ENCODE data around the gene MTMR12. TPM values are rescaled to one million over a fixed set of nuclear protein-coding genes. Genes with fewer than 3 reads are reported as not detected.

MTMR12 gene
- total and polyA plus RNA-seq, 2 donors (not counting 1 experiment from before 2014, with no cell fraction given): 9.6 to 29.2 TPM

GRCh38 chr5:32358611-32359010, 45.9 kb upstream of the MTMR12 start:
- Histone ChIP-seq H3K79me2 (ENCODE audit: control insufficient read depth, insufficient read depth, low read length) (no peaks in the 10 kb centered on the region), H3K27me3 (replicated peaks in 1 of 4; ENCODE audit: control extremely low read depth in 1 of 4, control insufficient read depth in 3 of 4, insufficient read depth in 4 of 4, low read length in 3 of 4) (no peaks in the 10 kb centered on the region), H3K4me3 (ENCODE audit: control extremely low read depth in 1 of 5, extremely low read depth in 1 of 5, insufficient read depth in 1 of 5, low read depth in 2 of 5, low read length in 4 of 5) (no peak overlapping the region), H3K27ac (ENCODE audit: low read length in 2 of 2) (no peak overlapping the region), H2AFZ (ENCODE audit: insufficient read depth, low read depth, low read length, poor library complexity, severe bottlenecking) (no peak overlapping the region), H3K9me3 (ENCODE audit: control extremely low read depth in 1 of 3, control insufficient read depth in 2 of 3, insufficient read depth in 1 of 3, low read length in 2 of 3) (no peaks in the 10 kb centered on the region), H3K36me3 (replicated peaks in 1 of 2; ENCODE audit: control extremely low read depth in 1 of 2, control insufficient read depth in 1 of 2, extremely low read depth in 1 of 2, insufficient read depth in 2 of 2, low read length in 1 of 2) (peaks cover 18 to 71% of the 10 kb centered on the region in 2 experiments), H3K4me1 (ENCODE audit: control insufficient read depth in 2 of 2, insufficient read depth in 2 of 2, low read length in 2 of 2) (no peaks in the 10 kb centered on the region), H4K20me1 (ENCODE audit: control insufficient read depth, insufficient read depth, low read length, poor library complexity, severe bottlenecking) (no peaks in the 10 kb centered on the region), H3K9ac (ENCODE audit: low read length) (no peak overlapping the region), H3K4me2 (replicated peaks; ENCODE audit: low read depth, low read length, poor library complexity, severe bottlenecking) (no peak overlapping the region)
- ChIA-PET CTCF (interaction anchor here (0.7 kb wide), 1 partner anchor 133 kb away, joined by 3 read pairs; no protein-coding TSS in a partner anchor), POLR2A (no interaction called here)
- intact Hi-C loops (cut with micrococcal nuclease): no loop called here
- no peak for ATAC-seq (ENCODE audit: low read depth)
- Mint-ChIP-seq H3K27me3 (no peaks in the 10 kb centered on the region), H3K9me3 (ENCODE audit: insufficient read depth) (no peaks in the 10 kb centered on the region), H3K4me1 (no peaks in the 10 kb centered on the region), H3K27ac (no peak overlapping the region), H3K4me3 (no peak overlapping the region)
- no CpG with 5 or more reads among the region's 6 CpGs for WGBS (ENCODE audit: insufficient coverage)
- TF ChIP-seq EZH2 (IDR thresholded peaks at IDR 0.05; ENCODE audit: borderline replicate concordance, insufficient read depth, low read depth, low read length, poor library complexity, severe bottlenecking) (no peak), CTCF (IDR thresholded peaks at IDR 0.05) (no peak)
- no peak for DNase-seq

DNA sequence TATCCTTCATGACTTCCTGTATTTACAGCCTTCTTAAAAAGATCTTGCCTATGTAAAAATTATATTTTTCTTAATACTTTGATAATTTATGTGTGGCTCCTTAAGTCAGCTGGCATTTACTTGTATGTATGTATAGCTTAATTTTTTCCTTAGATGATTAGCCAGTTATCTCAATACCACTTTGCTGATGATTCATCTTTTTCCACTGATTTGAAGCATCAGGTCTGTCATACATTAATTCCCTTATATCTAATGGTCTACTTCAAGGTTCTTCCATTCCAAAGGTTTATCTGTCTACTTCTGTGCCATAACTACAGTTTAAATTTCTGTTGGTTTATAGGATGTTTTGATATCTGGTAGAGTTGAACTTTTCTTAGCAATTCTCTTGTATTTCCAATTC, 44.9 kb upstream of the MTMR12 start:
- DNase-seq: no peak
- H3K9ac ChIP-seq (ENCODE audit: low read length): no peak overlapping the region
- Mint-ChIP-seq H3K4me1 (no peaks in the 10 kb centered on the region), H3K9me3 (ENCODE audit: insufficient read depth) (no peaks in the 10 kb centered on the region), H3K27ac (no peak overlapping the region), H3K27me3 (no peaks in the 10 kb centered on the region), H3K4me3 (no peak overlapping the region)
- H3K27ac ChIP-seq (ENCODE audit: low read length in 2 of 2): no peak overlapping the region
- no peaks in the 10 kb centered on the region for H3K9me3 ChIP-seq (ENCODE audit: control extremely low read depth in 1 of 3, control insufficient read depth in 2 of 3, insufficient read depth in 1 of 3, low read length in 2 of 3)
- ATAC-seq (ENCODE audit: low read depth): no peak
- no peaks in the 10 kb centered on the region for H4K20me1 ChIP-seq (ENCODE audit: control insufficient read depth, insufficient read depth, low read length, poor library complexity, severe bottlenecking)
- H3K4me2 ChIP-seq (replicated peaks; ENCODE audit: low read depth, low read length, poor library complexity, severe bottlenecking): no peak overlapping the region
- CTCF ChIA-PET: interaction anchor here (1.6 kb wide), 1 partner anchor 11 kb away, joined by 3 read pairs; no protein-coding TSS in a partner anchor
- no peak overlapping the region for H3K4me3 ChIP-seq (ENCODE audit: control extremely low read depth in 1 of 5, extremely low read depth in 1 of 5, insufficient read depth in 1 of 5, low read depth in 2 of 5, low read length in 4 of 5)
- POLR2A ChIA-PET: no interaction called here
- intact Hi-C loops (cut with micrococcal nuclease): no loop called here
- H3K79me2 ChIP-seq (ENCODE audit: control insufficient read depth, insufficient read depth, low read length): no peaks in the 10 kb centered on the region
- no peak overlapping the region for H2AFZ ChIP-seq (ENCODE audit: insufficient read depth, low read depth, low read length, poor library complexity, severe bottlenecking)
- TF ChIP-seq CTCF (IDR thresholded peaks at IDR 0.05) (no peak), EZH2 (IDR thresholded peaks at IDR 0.05; ENCODE audit: borderline replicate concordance, insufficient read depth, low read depth, low read length, poor library complexity, severe bottlenecking) (no peak)
- H3K36me3 ChIP-seq (replicated peaks in 1 of 2; ENCODE audit: control extremely low read depth in 1 of 2, control insufficient read depth in 1 of 2, extremely low read depth in 1 of 2, insufficient read depth in 2 of 2, low read length in 1 of 2): peaks cover 18 to 63% of the 10 kb centered on the region in 2 experiments
- H3K4me1 ChIP-seq (ENCODE audit: control insufficient read depth in 2 of 2, insufficient read depth in 2 of 2, low read length in 2 of 2): no peaks in the 10 kb centered on the region
- no peaks in the 10 kb centered on the region for H3K27me3 ChIP-seq (replicated peaks in 1 of 4; ENCODE audit: control extremely low read depth in 1 of 4, control insufficient read depth in 3 of 4, insufficient read depth in 4 of 4, low read length in 3 of 4)
